GM21526 (cell line): ENCODE data around the gene HSP90B1.

ENCODE experiments used
- ATAC-seq: cut with Tn5 transposase; IDR thresholded peaks from one replicate; pipeline ENCODE4 v1.9.1; 2021; ENCODE audit warnings: moderate library complexity; ENCODE audit not compliant: unreplicated experiment, low FRiP score

HSP90B1 gene

GRCh38 chr12:103930034-103930786 is at the start of gene HSP90B1:
TSS of gene HSP90B1 (plus strand) at chr12:103930410. CDS start at chr12:103930516, 106 bp downstream.
- ATAC-seq: peak; percentile 57

- ATAC-seq: no peak
Measured at GRCh38 chr12:103881261-103881660, 48.9 kb upstream of the HSP90B1 start.

DNA sequence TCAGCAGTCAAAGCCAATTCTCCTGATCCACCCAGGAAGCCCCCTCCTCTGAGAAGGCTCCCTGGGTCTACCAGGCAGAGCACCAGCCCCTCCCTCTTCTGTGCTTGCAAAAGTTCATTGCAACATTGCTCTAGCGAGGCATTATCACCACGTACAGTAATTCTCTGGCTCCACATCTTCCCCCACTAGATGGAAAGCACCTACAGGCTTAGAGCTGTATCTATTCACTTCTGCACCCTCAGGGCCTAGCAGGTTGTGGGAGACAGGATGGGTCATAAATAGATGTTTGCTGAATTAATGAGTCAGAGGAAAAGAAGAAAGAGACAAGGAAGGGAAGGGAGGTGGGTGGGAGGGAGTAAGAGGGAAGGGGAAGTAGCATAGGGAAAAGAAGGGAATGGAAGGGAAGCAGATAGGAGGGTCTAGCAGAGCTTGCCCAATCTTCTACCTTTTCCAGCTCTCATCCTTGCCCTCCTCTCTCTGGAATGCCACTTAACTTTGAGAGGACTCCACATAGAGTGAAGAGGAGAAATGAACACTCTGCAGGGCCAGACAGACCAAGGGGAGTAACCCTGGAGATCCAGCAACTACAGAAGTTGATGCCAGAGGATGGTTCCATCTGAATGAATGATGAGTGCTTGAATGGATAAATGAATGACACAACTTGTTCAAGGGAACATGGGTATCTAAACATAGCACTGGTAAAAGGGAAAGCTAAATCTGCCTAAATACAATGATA is 47.2 kb upstream of the HSP90B1 start:
- ATAC-seq: no peak

- ATAC-seq: no peak
Measured at GRCh38 chr12:103883908-103884307, 46.3 kb upstream of the HSP90B1 start.

DNA sequence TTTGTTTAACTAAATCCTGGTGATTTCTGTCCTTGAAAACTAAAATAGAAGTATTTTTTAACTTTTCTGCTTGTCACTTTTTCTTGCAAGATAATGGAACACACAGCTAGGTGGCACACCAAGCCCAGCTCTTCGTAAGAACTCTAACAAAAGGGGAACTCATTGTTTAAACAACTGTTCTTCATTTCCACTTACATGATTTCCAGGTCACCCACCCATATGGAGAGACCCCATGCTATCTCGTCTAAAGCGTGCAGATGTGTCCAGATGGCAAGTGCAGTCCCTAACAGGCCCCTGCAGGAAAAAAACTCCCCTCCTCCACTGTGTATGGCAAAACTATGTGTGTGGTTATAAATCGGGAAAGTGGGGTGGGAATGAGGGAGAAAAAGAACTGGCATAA is 45.9 kb upstream of the HSP90B1 start:
- ATAC-seq: no peak

DNA sequence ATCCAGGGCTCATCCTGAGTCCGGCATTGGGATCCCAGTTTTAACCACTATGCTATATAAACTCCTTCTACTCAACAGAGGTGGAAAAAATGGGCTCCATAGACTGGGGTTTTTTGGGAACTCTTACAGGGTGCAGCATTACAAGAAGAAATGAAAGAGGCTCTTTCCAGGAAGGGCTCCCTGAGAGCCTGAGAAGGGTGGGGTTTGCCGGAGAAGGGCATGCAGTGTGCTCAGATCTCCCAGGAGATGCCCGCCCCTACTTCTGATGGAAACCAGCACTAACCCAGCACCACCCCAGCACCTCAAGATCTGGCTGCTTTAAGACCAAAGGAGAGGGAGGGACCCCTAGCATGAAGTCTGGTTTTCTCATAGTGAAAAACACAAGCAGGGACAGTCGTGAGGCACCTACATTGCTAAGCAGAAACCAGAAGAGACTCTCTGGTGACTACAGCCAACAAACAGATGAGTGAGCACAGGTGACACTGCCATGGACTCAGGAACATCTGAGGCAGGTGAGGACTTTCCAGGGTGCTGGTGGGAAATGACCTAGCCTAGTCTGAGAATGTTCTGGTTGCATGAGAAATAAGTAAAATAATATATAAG is 43.9 kb upstream of the HSP90B1 start:
- ATAC-seq: no peak

GRCh38 chr12:103887738-103888137 is 42.5 kb upstream of the HSP90B1 start:
- no peak for ATAC-seq

GRCh38 chr12:103897316-103897715 is 32.9 kb upstream of the HSP90B1 start:
- ATAC-seq: no peak

DNA sequence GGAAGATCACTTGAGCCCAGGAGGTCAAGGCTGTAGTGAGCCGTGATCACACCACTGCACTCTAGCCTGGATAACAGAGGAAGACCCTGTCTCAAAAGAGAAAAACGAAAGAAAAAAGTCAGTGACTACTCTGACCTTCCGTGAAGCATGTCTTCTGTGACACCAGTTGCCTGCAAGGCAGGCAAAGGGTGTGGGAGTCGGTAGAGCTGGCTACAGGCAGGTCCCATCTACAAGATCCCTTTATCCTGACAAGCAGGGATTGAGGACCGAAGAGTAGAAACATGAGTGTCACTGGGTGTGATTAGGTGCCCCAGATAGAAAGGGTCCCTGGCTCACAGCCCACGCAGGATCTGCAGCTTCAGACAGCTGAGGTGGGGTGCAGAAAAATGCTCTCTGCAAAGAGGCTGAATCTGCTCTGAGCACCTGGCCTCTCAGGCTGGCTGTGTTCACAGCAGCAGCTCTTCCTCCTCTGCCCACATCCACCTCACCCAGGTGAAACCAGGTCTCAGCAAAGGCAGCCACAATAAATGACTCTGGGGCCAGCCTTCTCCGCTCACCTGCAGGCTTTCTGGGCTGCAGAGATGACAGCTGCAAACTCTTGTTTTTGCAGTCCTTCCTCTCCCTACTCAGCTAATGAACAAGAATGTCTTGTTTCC is 28.6 kb upstream of the HSP90B1 start:
- ATAC-seq: no peak

DNA sequence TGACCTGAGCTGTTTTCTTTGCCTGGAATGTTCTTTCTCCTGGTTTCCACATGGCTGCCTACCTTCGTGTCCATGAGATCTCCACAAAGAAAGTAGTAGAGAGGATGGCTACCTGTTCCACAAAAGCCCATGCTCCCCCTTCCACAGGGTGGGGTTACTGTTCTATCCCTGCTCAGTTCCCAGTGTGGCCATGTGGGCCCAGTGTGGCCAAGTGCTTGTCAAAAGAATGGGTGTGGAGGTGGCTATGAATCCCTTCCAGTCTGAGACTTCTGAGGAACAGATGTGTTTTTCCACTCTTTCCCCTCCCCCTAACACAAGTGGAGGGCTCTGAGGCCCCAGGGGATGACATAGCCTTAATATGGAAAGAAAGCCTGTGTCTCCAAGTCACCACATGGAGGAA is 26.2 kb upstream of the HSP90B1 start:
- no peak for ATAC-seq

GRCh38 chr12:103905730-103906349 is 24.4 kb upstream of the HSP90B1 start:
- ATAC-seq: no peak

- ATAC-seq: no peak
Measured at GRCh38 chr12:103908246-103908541, 22.0 kb upstream of the HSP90B1 start.

DNA sequence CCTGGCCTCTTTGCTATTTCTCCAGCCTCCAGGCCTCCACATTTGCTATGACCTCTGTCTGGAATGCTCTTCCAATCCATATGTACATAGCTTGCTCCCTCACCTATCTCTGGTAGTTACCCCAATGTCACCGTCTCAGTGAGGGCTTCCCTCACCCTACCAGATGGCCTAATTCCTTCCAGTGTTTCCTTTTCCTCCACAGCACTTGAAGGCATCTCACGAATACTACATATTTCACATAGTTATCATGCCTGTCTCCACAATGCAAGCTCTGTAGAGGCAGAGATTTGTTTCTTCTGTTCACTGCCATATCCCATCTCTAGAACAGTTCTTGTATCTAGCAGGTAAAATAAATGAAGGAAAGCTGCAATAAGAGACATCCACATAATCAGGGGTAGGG is 21.3 kb upstream of the HSP90B1 start:
- no peak for ATAC-seq

DNA sequence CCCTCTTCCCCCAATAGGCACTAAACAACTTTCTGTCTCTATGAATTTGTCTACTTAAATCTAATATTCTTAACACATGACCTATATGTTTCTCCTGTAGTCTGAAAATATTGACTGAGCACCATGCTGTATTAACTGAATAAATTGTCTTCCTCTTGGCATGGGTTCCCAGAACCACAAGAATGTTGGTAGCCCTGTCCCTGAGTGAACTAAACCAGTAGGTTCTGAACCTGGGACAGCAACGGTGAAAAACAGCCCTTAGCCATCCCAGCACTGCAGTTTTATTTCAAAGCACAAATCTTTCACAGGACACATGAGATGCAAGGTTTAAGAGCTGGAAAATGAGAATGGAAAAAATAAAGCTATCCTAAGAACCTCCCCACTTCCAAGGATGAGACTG is 20.4 kb upstream of the HSP90B1 start:
- no peak for ATAC-seq

DNA sequence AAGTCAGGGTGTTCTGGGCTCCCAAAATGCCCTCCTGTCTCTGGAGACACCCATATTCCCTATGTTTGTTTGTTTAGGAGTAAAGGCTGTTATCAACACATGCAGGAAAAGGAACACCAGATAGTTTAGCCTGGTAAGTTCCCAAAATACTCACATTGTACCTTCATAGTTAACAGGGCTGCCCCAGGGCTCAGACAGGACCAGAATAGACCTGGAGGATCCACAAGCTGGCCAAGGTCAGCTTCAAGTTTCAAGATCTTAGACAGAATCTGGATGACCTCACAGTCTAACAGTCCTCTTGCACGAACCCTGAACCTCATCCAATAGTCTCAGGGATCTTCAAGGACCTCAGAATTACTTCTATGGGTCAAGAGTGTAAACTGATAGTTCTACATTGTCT is 18.1 kb upstream of the HSP90B1 start:
- ATAC-seq: no peak

- no peak for ATAC-seq
Measured at GRCh38 chr12:103913100-103913499, 17.1 kb upstream of the HSP90B1 start.

DNA sequence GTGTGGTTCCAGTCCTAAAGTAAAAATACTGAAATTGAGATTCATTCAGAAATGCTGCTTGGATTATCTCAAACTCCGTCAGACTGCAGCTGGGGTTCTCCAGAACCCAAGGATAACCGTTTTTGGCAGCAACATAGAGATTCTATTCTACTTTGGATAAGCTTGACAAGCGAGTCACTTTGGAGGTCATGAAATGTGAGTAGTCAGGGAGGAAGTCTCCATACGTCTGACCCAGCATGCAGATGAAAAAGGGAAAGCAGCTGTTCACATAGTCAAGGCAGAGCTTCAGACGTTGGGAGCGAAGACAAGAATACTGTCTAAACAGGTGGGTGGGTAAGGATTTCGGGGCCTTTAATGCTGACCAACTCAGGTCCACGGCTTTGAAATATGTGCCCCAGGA is 14.9 kb upstream of the HSP90B1 start:
- no peak for ATAC-seq

DNA sequence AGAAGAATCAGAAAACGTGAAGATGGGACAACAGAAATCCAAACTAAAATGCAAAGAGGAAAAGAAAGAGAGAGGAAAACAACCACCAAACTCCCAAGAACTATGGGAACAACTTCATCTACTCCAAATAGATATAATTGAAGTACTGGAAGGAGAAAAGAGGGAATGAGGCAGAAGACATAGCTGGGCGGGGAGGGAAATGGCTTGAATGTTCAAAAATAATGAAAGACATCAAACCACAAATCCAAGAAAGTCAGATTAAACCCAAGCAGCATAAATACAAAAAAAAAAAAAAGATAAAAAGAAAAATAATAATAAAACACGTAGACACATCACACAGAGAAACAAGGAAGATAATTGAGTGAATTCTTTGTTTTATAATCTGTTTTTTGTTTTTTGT is 12.3 kb upstream of the HSP90B1 start:
- ATAC-seq: no peak

DNA sequence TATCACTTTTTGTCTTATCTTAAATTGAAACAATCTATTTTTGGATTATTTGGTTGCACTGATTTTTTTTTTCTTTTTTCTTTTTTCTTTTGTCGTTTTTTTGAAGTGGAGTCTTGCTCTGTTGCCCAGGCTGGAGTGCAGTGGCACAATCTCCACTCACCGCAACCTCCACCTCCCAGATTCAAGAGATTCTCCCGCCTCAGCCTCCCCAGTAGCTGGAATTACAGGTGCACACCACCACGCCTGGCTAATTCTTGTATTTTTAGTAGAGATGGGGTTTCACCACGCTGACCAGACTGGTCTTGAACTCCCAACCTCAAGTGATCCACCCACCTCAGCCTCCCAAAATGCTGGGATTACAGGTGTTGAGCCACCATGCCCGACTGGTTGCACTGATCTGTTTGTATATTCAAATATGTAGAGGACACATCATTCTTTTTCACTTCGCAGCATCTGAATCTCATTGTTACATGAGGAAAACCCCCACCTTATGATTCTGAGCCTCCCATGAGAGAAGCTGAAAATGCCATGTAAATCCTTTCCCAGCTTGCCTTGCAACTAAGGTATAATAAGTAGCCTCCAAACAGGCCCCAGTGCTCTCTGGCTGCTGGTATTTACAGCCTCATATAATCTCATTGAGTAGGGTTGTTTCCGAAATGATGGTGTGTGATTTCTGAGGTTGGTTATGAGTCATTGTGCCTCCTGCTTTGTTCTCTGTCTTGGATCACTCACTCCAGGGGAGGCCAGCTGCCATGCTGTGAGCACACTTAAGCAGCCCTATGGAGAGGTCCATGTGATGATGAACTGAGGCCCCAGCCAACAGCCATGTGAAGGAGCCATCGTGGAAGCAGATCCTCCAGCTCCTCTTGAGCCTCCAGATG is 5.2 kb upstream of the HSP90B1 start:
- peak; percentile 35 for ATAC-seq

DNA sequence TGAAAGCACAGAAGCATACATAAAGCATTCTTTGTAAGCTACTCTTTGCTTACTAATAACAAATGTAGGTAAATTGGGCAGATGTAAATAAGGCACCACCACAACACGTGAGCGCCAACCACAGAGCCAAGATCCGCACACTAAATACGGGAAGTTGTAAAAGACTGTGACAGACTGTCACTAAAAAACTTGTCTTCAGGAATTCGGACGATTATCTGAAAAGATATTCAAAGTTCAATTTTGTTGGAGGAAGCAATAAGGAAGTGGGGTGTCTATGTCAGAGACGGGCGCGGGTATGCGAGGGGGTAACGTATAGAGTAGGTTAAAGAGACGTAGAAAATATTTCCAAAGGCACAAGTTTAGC is 1.5 kb upstream of the HSP90B1 start:
- peak; percentile 19 for ATAC-seq
